Loucy (cell line): ENCODE measurements around the gene RNU6-7.

Experiments used
- H2AFZ ChIP-seq: fragments of 200-600 bp; sonication (generic); 2 replicates; pipeline ENCODE4 v1.6.0; 2016; ENCODE audit warnings: antibody characterized with exemption, mild to moderate bottlenecking, low read length, moderate library complexity
- H3F3A ChIP-seq: fragments of 200-600 bp; 2 replicates; pipeline ENCODE4 v1.6.0; 2016; ENCODE audit warnings: antibody characterized with exemption, low read depth, mild to moderate bottlenecking
- H3K27me3 ChIP-seq: fragments of 200-600 bp; sonication (generic); 2 replicates; pipeline ENCODE4 v1.6.1; 2014; ENCODE audit warnings: low read length, mild to moderate bottlenecking; ENCODE audit not compliant: insufficient read depth, poor library complexity, severe bottlenecking
- H3K36me3 ChIP-seq: fragments of 200-600 bp; sonication (generic); 2 replicates; pipeline ENCODE4 v1.6.1; 2016; ENCODE audit warnings: low read length; ENCODE audit not compliant: insufficient read depth
- H3K4me1 ChIP-seq: fragments of 200-600 bp; sonication (generic); 2 replicates; pipeline ENCODE4 v1.5.1; 2014; ENCODE audit warnings: low read length, mild to moderate bottlenecking; ENCODE audit not compliant: insufficient read depth, poor library complexity, severe bottlenecking
- H3K4me2 ChIP-seq: fragments of 200-600 bp; sonication (generic); 2 replicates; pipeline ENCODE4 v1.6.0; 2014; ENCODE audit warnings: antibody characterized with exemption, low read length, low read depth, mild to moderate bottlenecking; ENCODE audit not compliant: poor library complexity, severe bottlenecking
- H3K4me3 ChIP-seq: fragments of 200-600 bp; sonication (generic); 2 replicates; pipeline ENCODE4 v1.5.1; 2014; ENCODE audit warnings: low read length, mild to moderate bottlenecking, mixed read lengths; ENCODE audit not compliant: poor library complexity, severe bottlenecking
- H3K79me2 ChIP-seq: fragments of 200-600 bp; sonication (generic); 2 replicates; pipeline ENCODE4 v1.6.1; 2014; ENCODE audit warnings: low read length; ENCODE audit not compliant: insufficient read depth
- H3K9ac ChIP-seq: fragments of 200-600 bp; sonication (generic); 2 replicates; pipeline ENCODE4 v1.6.0; 2014; ENCODE audit warnings: mild to moderate bottlenecking, low read depth, low read length, moderate library complexity; ENCODE audit not compliant: poor library complexity, severe bottlenecking
- H3K9me2 ChIP-seq: fragments of 200-600 bp; sonication (generic); replicated peaks from 2 replicates; pipeline ENCODE4 v1.6.1; 2016; ENCODE audit warnings: low read depth, low read length, mixed read lengths
- H3K9me3 ChIP-seq: fragments of 200-600 bp; sonication (generic); 2 replicates; pipeline ENCODE4 v1.6.1; 2014; ENCODE audit warnings: mild to moderate bottlenecking, antibody characterized with exemption, low read length, low read depth; ENCODE audit not compliant: insufficient read depth
- H4K20me1 ChIP-seq: fragments of 200-600 bp; sonication (generic); 2 replicates; pipeline ENCODE4 v1.6.0; 2014; ENCODE audit warnings: antibody characterized with exemption, low read length, mild to moderate bottlenecking; ENCODE audit not compliant: insufficient read depth, poor library complexity, severe bottlenecking
- EZH2phosphoT487 ChIP-seq: fragments of 200-600 bp; IDR thresholded peaks from 2 replicates; pipeline ENCODE4 v1.6.1; 2018; ENCODE audit warnings: antibody characterized with exemption, mild to moderate bottlenecking, moderate library complexity, borderline replicate concordance
- TF ChIP-seq, protein P1 (sequence below): fragments of 200-600 bp; sonication (generic); conservative IDR thresholded peaks from 2 replicates; pipeline ENCODE4 v1.5.1; 2014; ENCODE audit warnings: mild to moderate bottlenecking, antibody characterized with exemption, low read length

RNU6-7 gene

DNA sequence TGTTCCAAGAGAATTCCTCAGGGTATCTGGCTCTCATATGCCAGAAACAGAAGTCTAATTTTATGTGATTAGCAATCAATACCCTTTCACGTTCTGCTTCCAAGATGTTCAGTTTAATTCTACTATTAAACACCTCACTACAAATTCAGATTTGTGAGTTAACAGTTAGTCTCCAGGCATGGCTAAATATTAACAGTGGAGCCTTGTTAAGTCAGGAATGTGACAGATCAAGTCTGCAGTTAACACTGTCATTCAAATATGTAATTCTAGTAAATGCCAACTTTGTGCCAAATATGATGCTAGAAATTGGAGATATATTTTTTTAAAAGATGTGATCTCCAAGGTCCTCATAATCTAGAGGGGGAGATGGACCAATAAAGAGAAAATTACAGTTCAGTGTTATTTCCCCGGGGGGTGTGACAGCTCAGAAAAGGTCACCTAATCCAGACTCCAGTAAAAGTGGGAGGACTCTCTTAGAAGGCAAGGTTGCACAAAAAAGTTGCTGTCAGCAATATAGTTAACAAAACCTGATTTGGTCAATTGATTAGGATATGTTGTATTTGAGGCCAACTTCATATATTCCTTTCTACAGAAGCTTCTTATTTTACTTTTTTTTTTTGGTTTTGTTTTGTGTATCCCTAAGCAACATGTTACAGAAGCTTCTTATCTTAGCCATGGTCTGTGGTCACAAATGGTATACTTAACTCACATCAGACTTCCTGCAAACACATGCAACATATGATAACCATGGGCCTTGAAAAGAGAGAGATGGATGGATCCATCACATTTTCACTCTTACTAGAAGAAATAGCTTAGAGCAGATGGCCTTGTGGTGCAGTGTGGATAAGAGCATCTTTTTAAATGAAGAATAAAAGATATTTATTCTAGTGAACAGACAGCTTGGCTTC, 18.4 kb upstream of the RNU6-7 start:
- peaks cover 16% of the 10 kb centered on the region for H3K4me1 ChIP-seq
- no peak overlapping the region for H3K9ac ChIP-seq

DNA sequence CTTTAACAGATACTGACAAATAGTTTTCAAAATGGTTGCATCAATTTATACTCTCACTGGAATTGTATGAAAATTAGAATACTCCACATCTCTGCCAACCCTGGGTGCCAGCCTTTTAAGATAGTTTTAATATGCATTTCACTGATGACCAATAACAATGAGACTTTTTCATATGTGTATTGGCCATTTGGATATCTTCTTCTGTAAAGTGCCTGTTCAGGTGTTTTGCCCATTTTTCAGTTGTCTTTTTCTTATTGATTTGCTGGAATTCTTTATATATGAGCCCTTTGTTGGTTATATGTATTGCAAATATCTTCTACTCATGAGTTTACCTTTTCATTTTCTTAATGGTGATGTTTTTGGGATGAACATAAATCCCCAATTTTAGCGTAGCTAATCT, 16.7 kb upstream of the RNU6-7 start:
- Histone ChIP-seq H3K9me2 (no peaks in the 10 kb centered on the region), H3K4me3 (no peak overlapping the region), H4K20me1 (no peaks in the 10 kb centered on the region), H3K36me3 (no peaks in the 10 kb centered on the region), H3K4me2 (no peak overlapping the region), H3F3A (no peaks in the 10 kb centered on the region), H2AFZ (no peak overlapping the region), H3K79me2 (no peaks in the 10 kb centered on the region), H3K9ac (no peak overlapping the region), H3K27me3 (no peaks in the 10 kb centered on the region), H3K4me1 (peaks cover 16% of the 10 kb centered on the region), H3K9me3 (peaks cover 9% of the 10 kb centered on the region)
- TF ChIP-seq, protein P1, sequence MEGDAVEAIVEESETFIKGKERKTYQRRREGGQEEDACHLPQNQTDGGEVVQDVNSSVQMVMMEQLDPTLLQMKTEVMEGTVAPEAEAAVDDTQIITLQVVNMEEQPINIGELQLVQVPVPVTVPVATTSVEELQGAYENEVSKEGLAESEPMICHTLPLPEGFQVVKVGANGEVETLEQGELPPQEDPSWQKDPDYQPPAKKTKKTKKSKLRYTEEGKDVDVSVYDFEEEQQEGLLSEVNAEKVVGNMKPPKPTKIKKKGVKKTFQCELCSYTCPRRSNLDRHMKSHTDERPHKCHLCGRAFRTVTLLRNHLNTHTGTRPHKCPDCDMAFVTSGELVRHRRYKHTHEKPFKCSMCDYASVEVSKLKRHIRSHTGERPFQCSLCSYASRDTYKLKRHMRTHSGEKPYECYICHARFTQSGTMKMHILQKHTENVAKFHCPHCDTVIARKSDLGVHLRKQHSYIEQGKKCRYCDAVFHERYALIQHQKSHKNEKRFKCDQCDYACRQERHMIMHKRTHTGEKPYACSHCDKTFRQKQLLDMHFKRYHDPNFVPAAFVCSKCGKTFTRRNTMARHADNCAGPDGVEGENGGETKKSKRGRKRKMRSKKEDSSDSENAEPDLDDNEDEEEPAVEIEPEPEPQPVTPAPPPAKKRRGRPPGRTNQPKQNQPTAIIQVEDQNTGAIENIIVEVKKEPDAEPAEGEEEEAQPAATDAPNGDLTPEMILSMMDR: no peak
- TF ChIP-seq EZH2phosphoT487: no peak

More for the DNA sequence above, 18.4 kb upstream of the RNU6-7 start:
- Histone ChIP-seq H3K9me2 (no peaks in the 10 kb centered on the region), H2AFZ (no peak overlapping the region), H4K20me1 (no peaks in the 10 kb centered on the region), H3K79me2 (no peaks in the 10 kb centered on the region), H3K4me3 (no peak overlapping the region), H3K36me3 (no peaks in the 10 kb centered on the region), H3F3A (no peaks in the 10 kb centered on the region), H3K9me3 (peaks cover 9% of the 10 kb centered on the region), H3K4me2 (peak overlapping the region; percentile 22), H3K27me3 (no peaks in the 10 kb centered on the region)
- TF ChIP-seq EZH2phosphoT487: no peak
- TF ChIP-seq, protein P1: no peak

DNA sequence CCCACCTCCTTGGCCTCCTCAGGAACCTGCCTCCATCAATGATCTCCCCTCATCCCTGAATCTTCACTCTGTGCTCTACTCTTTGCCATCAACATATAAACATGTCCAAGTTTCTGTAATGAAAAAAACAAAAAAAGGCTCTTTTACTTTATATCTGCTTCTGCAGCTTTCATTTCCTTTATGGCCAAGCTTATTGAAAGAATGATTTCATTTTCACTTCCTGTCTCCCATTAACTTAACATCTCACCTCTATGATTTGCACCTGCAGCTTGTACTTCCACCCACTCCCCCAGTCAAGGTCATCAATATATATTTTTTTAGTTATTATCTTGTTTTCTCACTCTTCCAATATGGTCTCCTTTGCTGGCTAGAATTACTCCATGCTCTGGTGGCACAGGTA, 15.6 kb upstream of the RNU6-7 start:
- Histone ChIP-seq H3K4me2 (no peak overlapping the region), H3K4me1 (peaks cover 16% of the 10 kb centered on the region), H3K9me3 (peaks cover 9% of the 10 kb centered on the region), H3K9me2 (no peaks in the 10 kb centered on the region), H3K9ac (no peak overlapping the region), H3K27me3 (no peaks in the 10 kb centered on the region), H3K4me3 (no peak overlapping the region), H3K36me3 (no peaks in the 10 kb centered on the region), H3K79me2 (no peaks in the 10 kb centered on the region), H2AFZ (no peak overlapping the region), H3F3A (no peaks in the 10 kb centered on the region), H4K20me1 (no peaks in the 10 kb centered on the region)
- no peak for TF ChIP-seq EZH2phosphoT487
- TF ChIP-seq, protein P1: no peak
